Measurements from ENCODE around the gene NKAP.

The NKAP gene

GRCh38 chrX:119887721-119888425 lies 55.7 kb downstream of the NKAP start:
- H3K27ac ChIP-seq (ENCODE audit: low read depth, low read length), result no peak overlapping the region
- no peaks in the 10 kb centered on the region for H3K36me3 ChIP-seq (ENCODE audit: control insufficient read depth, insufficient read depth, low read length)
- no peaks in the 10 kb centered on the region for H3K4me1 ChIP-seq (ENCODE audit: control insufficient read depth, insufficient read depth, low read length)
- H3K9me3 ChIP-seq (ENCODE audit: control insufficient read depth, insufficient read depth, low read length), result peaks cover 25% of the 10 kb centered on the region; the same call in 1 of the 2 replicates
- H3K9ac ChIP-seq (ENCODE audit: low read depth, low read length), result no peak overlapping the region
- H3K27me3 ChIP-seq (ENCODE audit: control insufficient read depth, insufficient read depth, low read length), result no peaks in the 10 kb centered on the region
- H3K4me3 ChIP-seq (ENCODE audit: low read depth, low read length), result peak overlapping the region; percentile 70

GRCh38 chrX:119885554-119886428 lies 57.8 kb downstream of the NKAP start:
- H3K9me3 ChIP-seq (ENCODE audit: control insufficient read depth, insufficient read depth, low read length), result peaks cover 22% of the 10 kb centered on the region; the same call in 1 of the 2 replicates
- H3K4me1 ChIP-seq (ENCODE audit: control insufficient read depth, insufficient read depth, low read length), result no peaks in the 10 kb centered on the region
- H3K9ac ChIP-seq (ENCODE audit: low read depth, low read length), result no peak overlapping the region
- no peak overlapping the region for H3K27ac ChIP-seq (ENCODE audit: low read depth, low read length)
- H3K4me3 ChIP-seq (ENCODE audit: low read depth, low read length), result no peak overlapping the region
- H3K27me3 ChIP-seq (ENCODE audit: control insufficient read depth, insufficient read depth, low read length), result no peaks in the 10 kb centered on the region
- H3K36me3 ChIP-seq (ENCODE audit: control insufficient read depth, insufficient read depth, low read length), result no peaks in the 10 kb centered on the region

DNA sequence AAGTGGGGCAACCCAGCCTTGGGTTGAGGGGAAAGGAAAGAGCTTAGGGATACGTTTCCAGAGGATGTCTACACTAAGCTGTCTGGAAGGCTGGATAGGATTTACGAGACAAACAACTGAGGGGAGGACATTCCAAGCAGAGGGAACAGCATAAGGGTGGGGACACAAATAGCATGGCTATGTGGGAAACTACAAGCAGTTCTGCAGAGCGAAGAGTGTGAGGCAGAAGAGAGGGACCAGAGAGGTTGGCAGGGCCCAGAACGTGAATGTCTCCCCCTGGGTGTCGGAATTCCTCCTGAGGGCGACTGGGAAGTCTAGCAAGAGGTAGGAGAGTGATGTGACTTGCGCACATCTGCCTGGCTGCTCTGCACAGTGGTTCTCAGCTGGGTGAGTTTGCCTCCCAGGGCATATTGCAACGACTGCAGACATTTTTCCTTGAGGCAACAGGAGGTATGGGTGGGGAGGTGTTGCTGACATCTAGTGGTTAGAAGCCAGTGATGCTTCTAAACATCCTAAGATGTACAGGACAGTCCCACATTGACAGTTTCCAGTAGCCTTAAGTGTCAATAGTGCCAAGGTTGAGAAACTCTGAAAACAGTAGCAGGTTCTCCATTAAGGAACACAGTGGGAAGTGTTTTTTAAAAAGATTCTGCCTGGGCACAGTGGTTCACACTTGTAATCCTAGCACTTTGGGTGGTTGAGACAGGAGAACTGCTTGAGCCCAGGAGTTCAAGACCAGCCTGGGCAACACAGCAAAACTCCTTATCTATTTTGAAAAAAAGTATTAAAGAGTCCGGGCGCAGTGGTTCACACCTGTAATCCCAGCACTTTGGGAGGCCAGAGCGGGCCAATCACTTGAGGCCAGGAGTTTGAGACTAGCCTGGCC lies 62.8 kb downstream of the NKAP start:
- Histone ChIP-seq H3K9me3 (ENCODE audit: control insufficient read depth, insufficient read depth, low read length) (peaks cover 27% of the 10 kb centered on the region; the same call in 1 of the 2 replicates), H3K27me3 (ENCODE audit: control insufficient read depth, insufficient read depth, low read length) (no peaks in the 10 kb centered on the region), H3K4me1 (ENCODE audit: control insufficient read depth, insufficient read depth, low read length) (no peaks in the 10 kb centered on the region), H3K27ac (ENCODE audit: low read depth, low read length) (no peak overlapping the region), H3K4me3 (ENCODE audit: low read depth, low read length) (no peak overlapping the region), H3K36me3 (ENCODE audit: control insufficient read depth, insufficient read depth, low read length) (peaks cover 14% of the 10 kb centered on the region), H3K9ac (ENCODE audit: low read depth, low read length) (no peak overlapping the region)

DNA sequence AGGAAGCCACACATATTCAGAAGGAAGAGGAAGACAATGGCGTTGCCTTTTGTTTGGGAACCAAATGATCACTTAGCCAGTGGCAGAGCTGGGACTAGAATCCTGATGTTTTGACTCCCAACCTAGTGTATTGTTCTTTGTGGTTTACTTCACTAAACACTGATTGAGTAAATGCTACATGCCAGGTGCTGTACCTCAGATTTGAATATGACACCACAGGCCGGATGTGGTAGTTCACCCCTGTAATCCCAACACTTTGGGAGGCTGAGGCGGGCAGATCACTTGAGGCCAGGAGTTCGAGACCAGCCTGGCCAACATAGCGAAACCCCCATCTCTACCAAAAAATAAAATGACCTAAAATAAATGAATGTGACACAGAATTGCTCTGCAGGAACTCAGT lies 63.5 kb downstream of the NKAP start:
- Histone ChIP-seq H3K4me1 (ENCODE audit: control insufficient read depth, insufficient read depth, low read length) (no peaks in the 10 kb centered on the region), H3K9me3 (ENCODE audit: control insufficient read depth, insufficient read depth, low read length) (peaks cover 26% of the 10 kb centered on the region; the same call in 1 of the 2 replicates), H3K36me3 (ENCODE audit: control insufficient read depth, insufficient read depth, low read length) (peaks cover 18% of the 10 kb centered on the region), H3K27me3 (ENCODE audit: control insufficient read depth, insufficient read depth, low read length) (no peaks in the 10 kb centered on the region), H3K9ac (ENCODE audit: low read depth, low read length) (no peak overlapping the region), H3K27ac (ENCODE audit: low read depth, low read length) (no peak overlapping the region), H3K4me3 (ENCODE audit: low read depth, low read length) (no peak overlapping the region)

DNA sequence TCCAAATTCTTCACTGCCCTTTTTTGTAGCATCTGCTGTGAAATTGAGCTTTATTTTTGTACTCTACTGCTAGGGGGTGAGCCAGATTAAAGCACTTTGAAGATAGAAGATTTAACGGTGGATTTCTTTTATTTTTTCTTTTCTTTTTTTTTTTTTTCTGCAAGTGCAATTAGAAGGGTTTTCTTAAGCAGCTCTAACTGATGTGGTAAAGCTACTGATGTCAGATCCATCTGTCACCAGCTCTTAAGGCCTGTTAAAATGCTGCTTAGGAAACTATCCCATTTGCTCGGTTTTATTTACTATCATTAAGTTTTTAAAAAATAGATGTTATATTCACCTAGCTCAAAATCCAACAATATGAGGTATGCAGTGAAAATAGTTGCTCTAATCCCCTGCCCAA lies 64.8 kb downstream of the NKAP start:
- Histone ChIP-seq H3K27me3 (ENCODE audit: control insufficient read depth, insufficient read depth, low read length) (no peaks in the 10 kb centered on the region), H3K4me3 (ENCODE audit: low read depth, low read length) (no peak overlapping the region), H3K36me3 (ENCODE audit: control insufficient read depth, insufficient read depth, low read length) (peaks cover 21% of the 10 kb centered on the region), H3K9ac (ENCODE audit: low read depth, low read length) (no peak overlapping the region), H3K4me1 (ENCODE audit: control insufficient read depth, insufficient read depth, low read length) (no peaks in the 10 kb centered on the region), H3K27ac (ENCODE audit: low read depth, low read length) (no peak overlapping the region), H3K9me3 (ENCODE audit: control insufficient read depth, insufficient read depth, low read length) (peaks cover 23% of the 10 kb centered on the region; the same call in 1 of the 2 replicates)

- Histone ChIP-seq H3K27me3 (ENCODE audit: control insufficient read depth, insufficient read depth, low read length) (no peaks in the 10 kb centered on the region), H3K4me3 (ENCODE audit: low read depth, low read length) (peak within 1 kb of the TSS; percentile 93), H3K9me3 (ENCODE audit: control insufficient read depth, insufficient read depth, low read length) (peaks cover 15% of the 10 kb centered on the region), H3K9ac (ENCODE audit: low read depth, low read length) (peak within 1 kb of the TSS; percentile 84), H3K27ac (ENCODE audit: low read depth, low read length) (peak within 1 kb of the TSS; percentile 91), H3K36me3 (ENCODE audit: control insufficient read depth, insufficient read depth, low read length) (peaks cover 13% of the 10 kb centered on the region), H3K4me1 (ENCODE audit: control insufficient read depth, insufficient read depth, low read length) (no peaks in the 10 kb centered on the region)
Measured at GRCh38 chrX:119871599-119872395, 71.8 kb downstream of the NKAP start, which contains the start of the genes NDUFA1 and RNF113A. NDUFA1 (plus strand) TSS chrX:119871832; CDS start chrX:119871912, 80 bp downstream. RNF113A (minus strand) TSS chrX:119871733; CDS start chrX:119871613, 120 bp downstream.

GRCh38 chrX:119871245-119871598 lies 72.3 kb downstream of the NKAP start:
- H3K27ac ChIP-seq (ENCODE audit: low read depth, low read length), result peak overlapping the region; percentile 91
- H3K9ac ChIP-seq (ENCODE audit: low read depth, low read length), result peak overlapping the region; percentile 84; the same call in 1 of the 2 replicates
- peaks cover 17% of the 10 kb centered on the region for H3K9me3 ChIP-seq (ENCODE audit: control insufficient read depth, insufficient read depth, low read length)
- H3K27me3 ChIP-seq (ENCODE audit: control insufficient read depth, insufficient read depth, low read length), result no peaks in the 10 kb centered on the region
- H3K36me3 ChIP-seq (ENCODE audit: control insufficient read depth, insufficient read depth, low read length), result peaks cover 8% of the 10 kb centered on the region; the same call in 1 of the 2 replicates
- no peaks in the 10 kb centered on the region for H3K4me1 ChIP-seq (ENCODE audit: control insufficient read depth, insufficient read depth, low read length)
- H3K4me3 ChIP-seq (ENCODE audit: low read depth, low read length), result peak overlapping the region; percentile 93
